GM21381 (cell line): Measurements from ENCODE around the gene TRIM45.
A peak's percentile ranks its signal among the peaks of the same experiment; 100 is the strongest.

Experiments used
- ATAC-seq: cut with Tn5 transposase; IDR thresholded peaks from one replicate; pipeline ENCODE4 v1.9.1; 2021; ENCODE audit warnings: mild to moderate bottlenecking, moderate library complexity; ENCODE audit not compliant: unreplicated experiment

The TRIM45 gene

DNA sequence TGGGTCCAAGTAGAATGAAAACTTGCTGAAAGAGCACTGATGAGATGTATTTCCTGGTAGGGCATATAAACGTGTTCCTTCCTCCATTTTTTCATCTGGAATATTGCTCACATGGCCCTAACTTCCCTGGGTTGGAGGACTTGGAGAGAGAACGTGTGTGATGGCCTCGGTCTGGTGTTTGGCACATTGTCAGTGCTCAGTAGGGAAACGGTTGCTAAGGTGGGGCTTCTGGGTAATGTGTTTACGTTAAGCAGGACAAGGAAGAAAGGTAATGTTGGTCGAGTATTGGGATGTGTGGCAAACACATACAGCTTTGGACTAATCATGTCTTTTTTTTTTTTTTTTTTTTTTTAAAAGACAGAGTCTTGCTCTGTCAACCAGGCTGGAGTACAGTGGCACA lies 55.2 kb downstream of the TRIM45 start:
- no peak for ATAC-seq

DNA sequence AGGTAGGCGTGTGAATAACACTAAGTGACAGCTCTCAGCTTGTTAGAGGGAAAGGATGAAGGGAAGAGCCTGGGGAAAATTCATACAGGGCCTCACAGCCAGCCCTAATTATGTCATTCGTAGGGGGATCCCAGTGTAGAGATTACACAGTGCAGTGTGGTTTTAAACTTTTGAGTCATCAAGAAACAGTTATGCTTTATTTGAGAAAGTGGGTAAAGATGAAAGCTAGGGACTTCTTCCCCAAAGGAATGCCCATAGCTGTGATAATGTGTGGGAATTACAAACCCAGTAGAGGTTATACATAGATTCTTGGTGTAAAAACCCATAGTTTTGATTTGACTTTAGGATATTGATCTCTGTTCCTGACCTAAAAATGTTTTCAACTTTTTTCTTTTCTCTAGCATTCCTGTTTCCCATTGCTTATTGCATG lies 59.5 kb downstream of the TRIM45 start:
- peak; percentile 22 for ATAC-seq
